ENCODE data around the gene SMIM33.
"Not testable (repeated sequence)": the region's sequence is repeated elsewhere in the genome, so short reads cannot be mapped to it uniquely, and the experiment has no call there.

Gene SMIM33

GRCh38 chr5:139457241-139457640 lies 13.6 kb upstream of the SMIM33 start:
- no peak for DNase-seq (ENCODE audit: low read depth)

DNA sequence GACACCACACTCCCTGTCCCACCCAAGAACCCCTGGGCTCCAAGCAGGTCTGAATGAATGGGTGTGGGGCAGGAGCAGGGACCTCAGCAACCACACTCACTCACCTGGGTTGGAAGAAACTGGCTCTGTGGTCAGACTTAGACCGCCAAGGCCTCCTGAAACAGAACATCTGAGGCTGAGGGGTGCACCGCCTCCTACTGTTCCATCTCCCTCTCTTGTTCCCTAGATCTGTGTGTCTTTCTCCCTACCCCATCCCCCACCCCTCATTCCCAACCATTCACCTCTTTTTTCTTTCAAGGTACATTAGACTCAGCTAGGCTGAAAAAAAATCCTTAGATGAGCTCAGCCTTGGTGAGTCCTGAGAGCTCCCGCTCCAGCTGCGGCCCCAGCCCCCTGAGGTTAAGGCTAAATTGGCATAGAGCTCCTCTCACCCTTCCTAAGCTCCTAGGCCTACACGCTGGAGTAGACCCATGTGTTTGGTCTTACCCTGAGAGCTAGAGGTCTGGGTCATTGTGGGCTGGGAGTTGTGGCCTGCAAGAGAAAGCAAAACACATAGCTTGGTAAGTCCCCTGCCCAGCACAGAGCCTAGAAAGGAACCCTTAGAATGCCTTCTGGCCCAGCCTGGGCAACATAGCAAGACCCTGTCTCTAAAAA lies 13.0 kb upstream of the SMIM33 start:
- no peak for DNase-seq (ENCODE audit: low read depth)

DNA sequence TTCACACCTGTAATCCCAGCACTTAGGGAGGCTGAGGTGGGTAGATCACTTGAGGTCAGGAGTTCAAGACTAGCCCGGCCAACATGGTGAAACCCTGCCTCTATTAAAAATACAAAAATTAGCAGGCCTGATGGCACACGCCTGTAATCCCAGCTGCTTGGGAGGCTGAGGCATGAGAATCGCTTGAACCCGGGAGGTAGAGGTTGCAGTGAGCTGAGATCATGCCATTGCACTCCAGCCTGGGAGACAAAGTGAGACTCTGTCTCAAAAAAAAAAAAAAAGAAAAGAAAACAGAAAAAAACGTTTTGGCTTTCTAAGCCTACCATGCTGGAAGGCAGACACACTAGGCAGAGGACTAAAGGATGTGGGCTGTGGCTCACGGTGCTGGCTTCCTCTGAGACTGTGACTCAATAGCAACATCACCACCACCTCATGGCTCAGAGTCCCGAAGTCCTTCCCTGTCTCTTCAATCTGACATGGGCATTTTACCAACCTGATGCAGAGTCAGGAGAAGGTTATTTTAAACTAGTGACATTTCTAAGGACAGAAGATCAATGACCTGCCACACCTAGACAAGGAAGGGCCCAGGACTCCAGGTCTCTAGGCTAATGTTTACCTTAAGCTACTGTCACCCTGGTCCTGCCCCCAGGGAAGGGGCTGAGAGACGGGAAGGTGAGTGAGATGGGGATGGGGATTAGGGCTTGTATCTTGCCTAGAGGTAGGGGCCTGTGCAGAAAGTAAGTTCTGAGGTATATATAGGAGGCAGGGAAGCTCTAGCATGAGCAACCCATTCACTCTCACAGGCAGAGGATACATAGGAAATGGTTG lies 12.0 kb upstream of the SMIM33 start:
- no peak for DNase-seq (ENCODE audit: low read depth)

- DNase-seq (ENCODE audit: low read depth), result no peak
Observed at GRCh38 chr5:139459451-139459934, 11.3 kb upstream of the SMIM33 start.

GRCh38 chr5:139460455-139460854 lies 10.3 kb upstream of the SMIM33 start:
- no peak for DNase-seq (ENCODE audit: low read depth)

- no peak for DNase-seq (ENCODE audit: low read depth)
Observed at GRCh38 chr5:139461176-139461575, 9.6 kb upstream of the SMIM33 start.

- DNase-seq (ENCODE audit: low read depth), result no peak
Observed at GRCh38 chr5:139461698-139462097, 9.1 kb upstream of the SMIM33 start.

GRCh38 chr5:139462586-139463276 lies 8.1 kb upstream of the SMIM33 start, which contains the start of gene ECSCR:
TSS of gene ECSCR (minus strand) at chr5:139462743. CDS start at chr5:139462670, 73 bp downstream.
- no peak for DNase-seq (ENCODE audit: low read depth)

- DNase-seq (ENCODE audit: low read depth), result no peak
Observed at GRCh38 chr5:139468421-139468931, 2.3 kb upstream of the SMIM33 start.

GRCh38 chr5:139472386-139473030 lies 1.7 kb downstream of the SMIM33 start:
- DNase-seq (ENCODE audit: low read depth), result no peak

DNA sequence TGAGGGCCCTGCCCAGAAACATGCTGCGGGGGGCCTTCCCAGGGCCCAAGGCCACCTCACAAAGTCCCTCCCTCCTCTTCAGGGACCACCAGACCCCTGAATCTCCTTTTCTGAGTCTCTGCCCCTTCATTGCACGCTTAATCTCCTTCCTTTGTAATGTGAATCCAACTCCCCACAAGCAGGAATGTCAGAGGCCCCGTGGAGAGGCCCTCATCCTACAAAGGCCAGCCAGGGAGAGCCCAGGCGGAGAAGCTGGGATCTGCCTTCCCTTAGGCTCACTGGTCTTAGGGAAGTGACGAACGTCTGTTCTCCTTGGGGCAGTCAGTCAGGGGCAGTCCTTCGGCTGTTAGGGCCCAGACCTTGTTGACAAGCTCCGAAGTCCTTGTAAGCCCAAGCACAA lies 2.3 kb downstream of the SMIM33 start:
- DNase-seq (ENCODE audit: low read depth), result no peak

DNA sequence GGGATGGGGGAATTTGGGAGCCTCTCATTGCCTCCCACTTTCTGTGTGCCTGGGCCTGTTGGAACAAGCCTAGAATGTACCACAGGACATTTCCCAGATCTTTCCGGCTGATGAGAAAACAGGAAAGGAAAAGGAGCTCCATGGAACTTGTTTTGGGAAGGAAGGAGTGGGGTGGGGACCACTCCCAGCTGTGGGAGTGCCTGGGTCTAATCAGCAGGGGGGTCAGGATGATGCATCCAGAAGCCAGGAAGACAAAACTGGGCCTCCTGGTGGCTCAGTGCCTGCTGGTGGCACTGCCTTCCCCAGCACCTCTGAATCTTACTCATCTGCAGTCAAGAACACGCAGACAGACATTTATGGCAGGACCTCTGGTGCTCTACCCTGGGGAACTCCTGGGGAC lies 2.8 kb downstream of the SMIM33 start:
- no peak for DNase-seq (ENCODE audit: low read depth)

- DNase-seq (ENCODE audit: low read depth), result no peak
Observed at GRCh38 chr5:139474890-139475791, 4.3 kb downstream of the SMIM33 start.

DNA sequence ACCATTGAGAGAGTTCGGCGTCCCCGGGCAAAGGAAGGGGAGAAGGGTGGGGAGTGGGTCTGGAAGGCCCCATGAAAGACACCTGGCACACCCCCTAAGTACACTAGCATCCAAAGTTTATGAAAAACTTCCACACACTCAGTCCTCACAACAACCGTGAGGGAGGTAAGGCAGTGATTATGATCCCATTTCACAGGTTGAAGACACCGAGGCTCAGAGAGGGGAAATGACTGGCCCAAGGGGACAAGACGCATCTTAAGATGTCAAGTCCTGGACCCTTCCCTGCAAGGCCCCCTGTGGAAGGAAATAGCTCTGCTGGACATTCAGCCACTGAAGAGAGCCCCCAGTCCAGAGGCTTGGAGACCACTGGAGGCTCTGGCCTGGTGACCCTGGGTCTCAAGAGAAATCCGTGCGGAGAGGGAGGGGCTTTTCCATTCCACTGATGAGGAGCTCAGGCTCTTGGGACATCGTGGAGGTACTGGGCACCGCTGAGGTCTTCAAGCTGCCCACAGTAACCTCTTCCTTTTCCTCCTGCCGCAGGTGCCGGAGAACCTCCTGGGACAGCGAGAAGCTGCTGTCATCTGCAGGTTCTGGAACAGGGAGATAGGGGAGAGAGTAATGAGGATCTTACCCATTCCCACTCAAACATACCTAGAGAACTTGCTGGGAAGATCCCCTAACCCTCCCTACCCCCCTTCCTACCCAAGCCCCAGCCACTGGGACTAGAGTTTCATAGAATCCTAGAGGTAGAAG lies 5.2 kb downstream of the SMIM33 start:
- DNase-seq (ENCODE audit: low read depth), result no peak

- not testable (repeated sequence) for DNase-seq (ENCODE audit: low read depth)
Observed at GRCh38 chr5:139478657-139479423, 8.0 kb downstream of the SMIM33 start.

GRCh38 chr5:139479729-139480128 lies 8.9 kb downstream of the SMIM33 start:
- DNase-seq (ENCODE audit: low read depth), result not testable (repeated sequence)

- DNase-seq (ENCODE audit: low read depth), result no peak
Observed at GRCh38 chr5:139481122-139481533, 10.3 kb downstream of the SMIM33 start.

- no peak for DNase-seq (ENCODE audit: low read depth)
Observed at GRCh38 chr5:139481580-139482049, 10.8 kb downstream of the SMIM33 start.
